ENCODE data around the gene GRID2.

- TF ChIP-seq POLR2A (IDR thresholded peaks at IDR 0.05): no peak
- TF ChIP-seq CTCF (IDR thresholded peaks at IDR 0.05): no peak
- TF ChIP-seq POLR2AphosphoS5 (IDR thresholded peaks at IDR 0.05): no peak
- TF ChIP-seq EP300 (IDR thresholded peaks at IDR 0.05; ENCODE audit: low read depth): no peak
Observed at GRCh38 chr4:93767917-93768316, 1464.2 kb downstream of the GRID2 start.

All from transverse colon (tissue), 4 donors.